Fibroblast of mammary gland (primary cell): ENCODE results near the gene ZNF625.
"Not testable (repeated sequence)": the region's sequence is repeated elsewhere in the genome, so short reads cannot be mapped to it uniquely, and the experiment has no call there.

ENCODE experiments used
- DNase-seq: peaks from one replicate; pipeline ENCODE4 v3.0.0-alpha.2; 2010; ENCODE audit warnings: low read depth
- H3K4me3 ChIP-seq: 2 replicates; pipeline ENCODE4 v1.5.1; 2011; ENCODE audit warnings: low read depth, mild to moderate bottlenecking, low read length, moderate library complexity; ENCODE audit not compliant: control insufficient read depth
- CTCF ChIP-seq: conservative IDR thresholded peaks from 2 replicates; pipeline ENCODE4 v1.5.1; 2011; ENCODE audit warnings: low read depth, low read length, inconsistent platforms; ENCODE audit not compliant: control insufficient read depth, insufficient read depth

The ZNF625 gene

GRCh38 chr19:12112701-12113100 is 43.8 kb downstream of the ZNF625 start:
- no peak for DNase-seq
- no peak for TF ChIP-seq CTCF
- H3K4me3 ChIP-seq, result no peak overlapping the region

- DNase-seq, result no peak
- TF ChIP-seq CTCF, result no peak
- no peak overlapping the region for H3K4me3 ChIP-seq
Observed at GRCh38 chr19:12111943-12112637, 44.4 kb downstream of the ZNF625 start.

- no peak for DNase-seq
- TF ChIP-seq CTCF, result no peak
- no peak overlapping the region for H3K4me3 ChIP-seq
Observed at GRCh38 chr19:12111176-12111575, 45.4 kb downstream of the ZNF625 start.

- not testable (repeated sequence) for H3K4me3 ChIP-seq, DNase-seq
Observed at GRCh38 chr19:12103909-12104308, 52.6 kb downstream of the ZNF625 start.

GRCh38 chr19:12098040-12098439 is 58.5 kb downstream of the ZNF625 start:
- no peak for TF ChIP-seq CTCF
- no peak overlapping the region for H3K4me3 ChIP-seq
- no peak for DNase-seq

- peak; percentile 71 for DNase-seq
- H3K4me3 ChIP-seq, result no peak overlapping the region
- no peak for TF ChIP-seq CTCF
Observed at GRCh38 chr19:12095111-12095790, 61.3 kb downstream of the ZNF625 start.
